Right lobe of liver (tissue), 4 donors: Measurements from ENCODE around the gene CHRM4.

Experiments
- CTCF ChIP-seq, 4 donors: fragments of 200-600 bp in 3 of 4; fragments of 450-650 bp in 1 of 4; IDR thresholded peaks; one replicate each; pipeline versions ENCODE4 v1.5.1 to v1.8.0; 2016 to 2022; ENCODE audit warnings: antibody characterized with exemption in 4 of 4, mild to moderate bottlenecking in 2 of 4
- POLR2A ChIP-seq: fragments of 450-650 bp; IDR thresholded peaks from one replicate; pipeline ENCODE4 v1.6.1; 2017; ENCODE audit warnings: antibody characterized with exemption, mild to moderate bottlenecking
- donor health status: DM: no; HTN: no; CAD: no.
- donor health status: DM: no; HTN: no; CAD: no.
- donor health status: DM: no; HTN: yes; CAD: no.

- TF ChIP-seq POLR2A (no peak), CTCF (IDR thresholded peaks at IDR 0.05) (no peak)
Measured at GRCh38 chr11:46385169-46386004, 6.2 kb downstream of the CHRM4 start.
